ENCODE results near the gene AGRN.

Gene AGRN

GRCh38 chr1:974293-974640 lies 45.7 kb upstream of the AGRN start:
- no peak overlapping the region for H3K18ac ChIP-seq (ENCODE audit: low read length)
- H2AFZ ChIP-seq (ENCODE audit: low read length) = no peak overlapping the region
- H3K4me1 ChIP-seq (ENCODE audit: control insufficient read depth in 2 of 2, insufficient read depth in 1 of 2, low read depth in 1 of 2, low read length in 2 of 2) = peaks cover 1 to 4% of the 10 kb centered on the region in 2 donors
- H3K23ac ChIP-seq (ENCODE audit: low read depth, low read length, poor library complexity) = peak overlapping the region; percentile 65
- peak overlapping the region; percentile 81 for H2BK120ac ChIP-seq (ENCODE audit: low read depth, low read length)
- H3K9me3 ChIP-seq (replicated peaks in 1 of 2; ENCODE audit: control insufficient read depth in 2 of 2, insufficient read depth in 1 of 2, low read depth in 1 of 2, low read length in 2 of 2) = peaks cover 0 to 5% of the 10 kb centered on the region in 2 donors
- H3K4me2 ChIP-seq (ENCODE audit: insufficient read depth, low read length, poor library complexity, severe bottlenecking) = no peak overlapping the region
- peaks cover 0 to 2% of the 10 kb centered on the region in 2 donors for H3K36me3 ChIP-seq (replicated peaks in 1 of 2; ENCODE audit: control insufficient read depth in 2 of 2, insufficient read depth in 2 of 2, low read length in 2 of 2)
- no peak for DNase-seq (ENCODE audit: low spot score)
- H3K9ac ChIP-seq (ENCODE audit: low read depth, low read length, poor library complexity) = no peak overlapping the region
- H4K91ac ChIP-seq (ENCODE audit: low read depth, low read length, poor library complexity) = no peak overlapping the region
- H3K14ac ChIP-seq (ENCODE audit: low read length) = no peak overlapping the region
- peak overlapping the region; percentile 60 for H2BK5ac ChIP-seq (ENCODE audit: low read length)
- no CpG with 5 or more reads among the region's 11 CpGs for WGBS, 2 donors (ENCODE audit: extremely low coverage in 2 of 2, insufficient read length in 2 of 2, insufficient replicate concordance in 1 of 2)
- no peaks in the 10 kb centered on the region for H3K79me1 ChIP-seq (ENCODE audit: low read depth, low read length)
- no peak overlapping the region for H3K4me3 ChIP-seq (ENCODE audit: low read length in 2 of 2)
- no peak overlapping the region for H2BK12ac ChIP-seq (ENCODE audit: low read length)
- H3K27me3 ChIP-seq (ENCODE audit: control insufficient read depth in 3 of 3, insufficient read depth in 3 of 3, low read depth in 1 of 3, low read length in 3 of 3) = peaks cover 5 to 69% (median 38%) of the 10 kb centered on the region in 3 experiments
- peak overlapping the region; percentile 70 for H2AK5ac ChIP-seq (ENCODE audit: low read depth, low read length)
- no peak overlapping the region for H3K27ac ChIP-seq (replicated peaks; ENCODE audit: low read length)
- no peak overlapping the region for H3K4ac ChIP-seq (ENCODE audit: low read length)
- H2BK15ac ChIP-seq (ENCODE audit: low read length) = peak overlapping the region; percentile 67
- H4K8ac ChIP-seq (ENCODE audit: low read depth, low read length) = no peak overlapping the region

GRCh38 chr1:974687-975328 lies 45.1 kb upstream of the AGRN start:
- Histone ChIP-seq H2BK5ac (ENCODE audit: low read length) (peak overlapping the region; percentile 60), H3K23ac (ENCODE audit: low read depth, low read length, poor library complexity) (no peak overlapping the region), H3K9me3 (replicated peaks in 1 of 2; ENCODE audit: control insufficient read depth in 2 of 2, insufficient read depth in 1 of 2, low read depth in 1 of 2, low read length in 2 of 2) (no peaks in the 10 kb centered on the region), H4K8ac (ENCODE audit: low read depth, low read length) (no peak overlapping the region), H3K27me3 (ENCODE audit: control insufficient read depth in 3 of 3, insufficient read depth in 3 of 3, low read depth in 1 of 3, low read length in 3 of 3) (peaks cover 5 to 69% (median 32%) of the 10 kb centered on the region in 3 experiments), H3K79me1 (ENCODE audit: low read depth, low read length) (no peaks in the 10 kb centered on the region), H2BK120ac (ENCODE audit: low read depth, low read length) (no peak overlapping the region), H2AK5ac (ENCODE audit: low read depth, low read length) (peak overlapping the region; percentile 68), H3K4me1 (ENCODE audit: control insufficient read depth in 2 of 2, insufficient read depth in 1 of 2, low read depth in 1 of 2, low read length in 2 of 2) (peaks cover 1 to 4% of the 10 kb centered on the region in 2 donors), H3K14ac (ENCODE audit: low read length) (peak overlapping the region; percentile 38), H3K18ac (ENCODE audit: low read length) (no peak overlapping the region), H3K27ac (replicated peaks; ENCODE audit: low read length) (no peak overlapping the region), H3K4ac (ENCODE audit: low read length) (no peak overlapping the region), H3K4me2 (ENCODE audit: insufficient read depth, low read length, poor library complexity, severe bottlenecking) (no peak overlapping the region), H2BK15ac (ENCODE audit: low read length) (peak overlapping the region; percentile 58), H2BK12ac (ENCODE audit: low read length) (no peak overlapping the region), H3K9ac (ENCODE audit: low read depth, low read length, poor library complexity) (no peak overlapping the region), H3K4me3 (ENCODE audit: low read length in 2 of 2) (peak overlapping the region in 1 of 2 donors; percentile 58), H2AFZ (ENCODE audit: low read length) (no peak overlapping the region), H4K91ac (ENCODE audit: low read depth, low read length, poor library complexity) (no peak overlapping the region), H3K36me3 (replicated peaks in 1 of 2; ENCODE audit: control insufficient read depth in 2 of 2, insufficient read depth in 2 of 2, low read length in 2 of 2) (no peaks in the 10 kb centered on the region)
- no peak for DNase-seq (ENCODE audit: low spot score)
- no CpG with 5 or more reads among the region's 17 CpGs for WGBS, 2 donors (ENCODE audit: extremely low coverage in 2 of 2, insufficient read length in 2 of 2, insufficient replicate concordance in 1 of 2)

DNA sequence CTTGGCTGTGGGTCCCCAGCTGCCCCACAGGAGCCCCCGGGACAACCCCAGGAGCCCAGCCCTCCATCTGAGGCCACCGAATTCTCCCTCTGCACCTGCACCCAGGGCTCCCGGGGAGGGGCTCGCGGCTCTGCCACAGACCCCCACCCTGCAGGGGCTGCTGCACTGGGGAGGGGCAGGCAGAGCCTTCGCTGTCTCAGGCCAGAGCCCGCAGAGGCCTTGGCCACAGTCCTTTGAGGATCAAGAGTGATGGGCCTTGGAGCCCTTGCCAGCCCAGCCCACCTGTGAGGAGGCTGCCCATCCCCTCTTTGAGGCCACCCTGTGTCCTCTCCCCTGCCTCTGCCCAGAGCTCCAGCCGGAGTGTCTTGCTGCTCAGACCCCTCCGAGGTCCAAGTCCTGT lies 44.6 kb upstream of the AGRN start:
- Histone ChIP-seq H3K4me2 (ENCODE audit: insufficient read depth, low read length, poor library complexity, severe bottlenecking) (no peak overlapping the region), H3K18ac (ENCODE audit: low read length) (peak overlapping the region; percentile 64), H2AFZ (ENCODE audit: low read length) (no peak overlapping the region), H2BK120ac (ENCODE audit: low read depth, low read length) (no peak overlapping the region), H3K27me3 (ENCODE audit: control insufficient read depth in 3 of 3, insufficient read depth in 3 of 3, low read depth in 1 of 3, low read length in 3 of 3) (peaks cover 2 to 68% (median 28%) of the 10 kb centered on the region in 3 experiments), H3K9me3 (replicated peaks in 1 of 2; ENCODE audit: control insufficient read depth in 2 of 2, insufficient read depth in 1 of 2, low read depth in 1 of 2, low read length in 2 of 2) (no peaks in the 10 kb centered on the region), H4K8ac (ENCODE audit: low read depth, low read length) (no peak overlapping the region), H3K79me1 (ENCODE audit: low read depth, low read length) (no peaks in the 10 kb centered on the region), H3K9ac (ENCODE audit: low read depth, low read length, poor library complexity) (peak overlapping the region; percentile 30), H3K27ac (replicated peaks; ENCODE audit: low read length) (no peak overlapping the region), H2BK5ac (ENCODE audit: low read length) (no peak overlapping the region), H3K14ac (ENCODE audit: low read length) (peak overlapping the region; percentile 38), H4K91ac (ENCODE audit: low read depth, low read length, poor library complexity) (no peak overlapping the region), H3K36me3 (replicated peaks in 1 of 2; ENCODE audit: control insufficient read depth in 2 of 2, insufficient read depth in 2 of 2, low read length in 2 of 2) (no peaks in the 10 kb centered on the region), H3K4me1 (ENCODE audit: control insufficient read depth in 2 of 2, insufficient read depth in 1 of 2, low read depth in 1 of 2, low read length in 2 of 2) (peaks cover 1 to 4% of the 10 kb centered on the region in 2 donors), H3K4me3 (ENCODE audit: low read length in 2 of 2) (no peak overlapping the region), H2BK12ac (ENCODE audit: low read length) (no peak overlapping the region), H2BK15ac (ENCODE audit: low read length) (peak overlapping the region; percentile 58), H3K4ac (ENCODE audit: low read length) (no peak overlapping the region), H2AK5ac (ENCODE audit: low read depth, low read length) (peak overlapping the region; percentile 41), H3K23ac (ENCODE audit: low read depth, low read length, poor library complexity) (no peak overlapping the region)
- no CpG with 5 or more reads among the region's 9 CpGs for WGBS, 2 donors (ENCODE audit: extremely low coverage in 2 of 2, insufficient read length in 2 of 2, insufficient replicate concordance in 1 of 2)
- no peak for DNase-seq (ENCODE audit: low spot score)

- H2BK15ac ChIP-seq (ENCODE audit: low read length) = peak overlapping the region; percentile 58
- H3K9me3 ChIP-seq (replicated peaks in 1 of 2; ENCODE audit: control insufficient read depth in 2 of 2, insufficient read depth in 1 of 2, low read depth in 1 of 2, low read length in 2 of 2) = no peaks in the 10 kb centered on the region
- H3K9ac ChIP-seq (ENCODE audit: low read depth, low read length, poor library complexity) = peak overlapping the region; percentile 50
- no peak overlapping the region for H4K91ac ChIP-seq (ENCODE audit: low read depth, low read length, poor library complexity)
- H4K8ac ChIP-seq (ENCODE audit: low read depth, low read length) = no peak overlapping the region
- peak overlapping the region; percentile 90 for H3K18ac ChIP-seq (ENCODE audit: low read length)
- peak overlapping the region; percentile 43 for H3K4me2 ChIP-seq (ENCODE audit: insufficient read depth, low read length, poor library complexity, severe bottlenecking)
- peak overlapping the region; percentile 41 for H2AK5ac ChIP-seq (ENCODE audit: low read depth, low read length)
- no CpG with 5 or more reads among the region's 40 CpGs for WGBS, 2 donors (ENCODE audit: extremely low coverage in 2 of 2, insufficient read length in 2 of 2, insufficient replicate concordance in 1 of 2)
- no peaks in the 10 kb centered on the region for H3K36me3 ChIP-seq (replicated peaks in 1 of 2; ENCODE audit: control insufficient read depth in 2 of 2, insufficient read depth in 2 of 2, low read length in 2 of 2)
- H3K27ac ChIP-seq (replicated peaks; ENCODE audit: low read length) = no peak overlapping the region
- peak overlapping the region; percentile 69 for H3K4ac ChIP-seq (ENCODE audit: low read length)
- peak overlapping the region in 1 of 2 donors; percentile 62 for H3K4me3 ChIP-seq (ENCODE audit: low read length in 2 of 2)
- H2BK120ac ChIP-seq (ENCODE audit: low read depth, low read length) = no peak overlapping the region
- H3K23ac ChIP-seq (ENCODE audit: low read depth, low read length, poor library complexity) = peak overlapping the region; percentile 80
- peak overlapping the region; percentile 53 for H2BK5ac ChIP-seq (ENCODE audit: low read length)
- peak overlapping the region; percentile 2 for H3K14ac ChIP-seq (ENCODE audit: low read length)
- no peaks in the 10 kb centered on the region for H3K79me1 ChIP-seq (ENCODE audit: low read depth, low read length)
- peaks cover 0 to 67% (median 20%) of the 10 kb centered on the region in 3 experiments for H3K27me3 ChIP-seq (ENCODE audit: control insufficient read depth in 3 of 3, insufficient read depth in 3 of 3, low read depth in 1 of 3, low read length in 3 of 3)
- no peak for DNase-seq (ENCODE audit: low spot score)
- H2BK12ac ChIP-seq (ENCODE audit: low read length) = peak overlapping the region; percentile 73
- H3K4me1 ChIP-seq (ENCODE audit: control insufficient read depth in 2 of 2, insufficient read depth in 1 of 2, low read depth in 1 of 2, low read length in 2 of 2) = peaks cover 1 to 4% of the 10 kb centered on the region in 2 donors
- H2AFZ ChIP-seq (ENCODE audit: low read length) = peak overlapping the region; percentile 94
Measured at GRCh38 chr1:975896-976683, 43.8 kb upstream of the AGRN start.

All from neuronal stem cell (in vitro differentiated cells).